Measurements from ENCODE around the gene BICC1. TPM values are rescaled to one million over a fixed set of nuclear protein-coding genes. Genes with fewer than 3 reads are reported as not detected.

BICC1 gene
- total RNA-seq, 1 experiment from 2014 or later: 13.9 TPM

- POLR2A ChIA-PET (ENCODE audit: unreplicated experiment): no interaction called here
- ATAC-seq: no peak
- TF ChIP-seq EZH2 (IDR thresholded peaks at IDR 0.05; ENCODE audit: low read length, unreplicated experiment) (no peak), CTCF (conservative IDR thresholded peaks at IDR 0.05; ENCODE audit: low read depth, low read length) (no peak)
These were observed 73.9 kb downstream of the BICC1 start for GRCh38 chr10:58586282-58587245.

GRCh38 chr10:58587676-58588075, 75.0 kb downstream of the BICC1 start:
- Histone ChIP-seq H2AFZ (ENCODE audit: low read length) (no peak overlapping the region), H3K9ac (ENCODE audit: low read length) (no peak overlapping the region), H3K4me1 (ENCODE audit: insufficient read depth, low read length) (peaks cover 19% of the 10 kb centered on the region; the same call in 1 of the 2 replicates), H3K9me2 (replicated peaks; ENCODE audit: low read length) (no peaks in the 10 kb centered on the region), H3K27ac (ENCODE audit: low read length) (no peak overlapping the region), H4K20me1 (ENCODE audit: low read length) (no peaks in the 10 kb centered on the region), H3F3A (ENCODE audit: low read length, unreplicated experiment) (no peaks in the 10 kb centered on the region), H3K36me3 (ENCODE audit: low read depth, low read length) (no peaks in the 10 kb centered on the region), H3K4me3 (ENCODE audit: low read length) (no peak overlapping the region), H3K27me3 (ENCODE audit: low read length) (no peaks in the 10 kb centered on the region), H3K4me2 (ENCODE audit: low read length) (no peak overlapping the region), H3K9me3 (ENCODE audit: low read length) (no peaks in the 10 kb centered on the region), H3K79me2 (ENCODE audit: low read length) (0 out of 2 replicates have a peak, but pooled peaks cover 7% of the 10 kb centered on the region)
- intact Hi-C loops (cut with micrococcal nuclease): no loop called here
- peak; percentile 16 for DNase-seq
- TF ChIP-seq EZH2phosphoT487 (IDR thresholded peaks at IDR 0.05; ENCODE audit: borderline replicate concordance, low read length) (no peak), CTCF (conservative IDR thresholded peaks at IDR 0.05; ENCODE audit: low read depth, low read length) (no peak)
- peak; percentile 11; the same call in 1 of the 2 replicates for ATAC-seq
- ChIA-PET CTCF (interaction anchor here (0.6 kb wide), 1 partner anchor 53 kb away, joined by 3 read pairs; no protein-coding TSS in a partner anchor), POLR2A (ENCODE audit: unreplicated experiment) (no interaction called here)
- BruUV-seq (replicated peaks): no TSS peak

More at GRCh38 chr10:58586282-58587245, 73.9 kb downstream of the BICC1 start:
- Histone ChIP-seq H3K4me2 (ENCODE audit: low read length) (no peak overlapping the region), H3K9ac (ENCODE audit: low read length) (no peak overlapping the region), H3K9me3 (ENCODE audit: low read length) (no peaks in the 10 kb centered on the region), H3K4me3 (ENCODE audit: low read length) (no peak overlapping the region), H3K79me2 (ENCODE audit: low read length) (0 out of 2 replicates have a peak, but pooled peaks cover 7% of the 10 kb centered on the region), H3K36me3 (ENCODE audit: low read depth, low read length) (no peaks in the 10 kb centered on the region), H3K27me3 (ENCODE audit: low read length) (no peaks in the 10 kb centered on the region), H4K20me1 (ENCODE audit: low read length) (0 out of 2 replicates have a peak, but pooled peaks cover 3% of the 10 kb centered on the region), H3F3A (ENCODE audit: low read length, unreplicated experiment) (no peaks in the 10 kb centered on the region), H3K27ac (ENCODE audit: low read length) (no peak overlapping the region), H3K4me1 (ENCODE audit: insufficient read depth, low read length) (peaks cover 19% of the 10 kb centered on the region; the same call in 1 of the 2 replicates), H3K9me2 (replicated peaks; ENCODE audit: low read length) (no peaks in the 10 kb centered on the region), H2AFZ (ENCODE audit: low read length) (no peak overlapping the region)
- BruUV-seq (replicated peaks): no TSS peak
- DNase-seq: no peak
- CTCF ChIA-PET: interaction anchor here (0.6 kb wide), 1 partner anchor 54 kb away, joined by 3 read pairs; no protein-coding TSS in a partner anchor
- intact Hi-C loops (cut with micrococcal nuclease): no loop called here

Data from PC-3 (cell line).